SHP77 (cell line): ENCODE results near the gene CXXC5.

Source experiments
- DNase-seq, 2 experiments: peaks; one replicate each; lab custom pipeline; 2025; lab: John Stamatoyannopoulos, UW

The CXXC5 gene

GRCh38 chr5:139680368-139681111 is 32.4 kb downstream of the CXXC5 start:
- DNase-seq, result no peak

- DNase-seq, result no peak
Observed at GRCh38 chr5:139681112-139681458, 32.9 kb downstream of the CXXC5 start.

DNA sequence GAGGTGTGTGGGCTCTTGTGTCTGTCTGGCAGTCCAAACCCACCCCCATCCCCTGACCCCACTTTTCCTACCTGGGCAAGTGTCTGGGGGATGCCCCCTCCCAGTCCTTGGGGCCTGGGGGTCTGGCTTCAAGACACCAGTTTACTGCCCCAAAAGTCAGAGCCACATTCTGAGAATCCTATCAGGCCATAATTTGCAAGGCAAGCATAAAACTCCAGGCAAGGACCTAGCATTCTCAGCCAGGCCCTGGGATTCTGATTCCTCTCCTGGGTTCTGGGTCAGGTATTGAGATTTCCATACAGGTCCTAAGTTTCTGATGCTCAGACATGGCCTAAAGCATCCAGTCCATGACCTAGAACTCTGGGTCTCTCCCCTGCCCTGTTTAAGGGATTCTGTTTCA is 33.3 kb downstream of the CXXC5 start:
- DNase-seq, result no peak

DNA sequence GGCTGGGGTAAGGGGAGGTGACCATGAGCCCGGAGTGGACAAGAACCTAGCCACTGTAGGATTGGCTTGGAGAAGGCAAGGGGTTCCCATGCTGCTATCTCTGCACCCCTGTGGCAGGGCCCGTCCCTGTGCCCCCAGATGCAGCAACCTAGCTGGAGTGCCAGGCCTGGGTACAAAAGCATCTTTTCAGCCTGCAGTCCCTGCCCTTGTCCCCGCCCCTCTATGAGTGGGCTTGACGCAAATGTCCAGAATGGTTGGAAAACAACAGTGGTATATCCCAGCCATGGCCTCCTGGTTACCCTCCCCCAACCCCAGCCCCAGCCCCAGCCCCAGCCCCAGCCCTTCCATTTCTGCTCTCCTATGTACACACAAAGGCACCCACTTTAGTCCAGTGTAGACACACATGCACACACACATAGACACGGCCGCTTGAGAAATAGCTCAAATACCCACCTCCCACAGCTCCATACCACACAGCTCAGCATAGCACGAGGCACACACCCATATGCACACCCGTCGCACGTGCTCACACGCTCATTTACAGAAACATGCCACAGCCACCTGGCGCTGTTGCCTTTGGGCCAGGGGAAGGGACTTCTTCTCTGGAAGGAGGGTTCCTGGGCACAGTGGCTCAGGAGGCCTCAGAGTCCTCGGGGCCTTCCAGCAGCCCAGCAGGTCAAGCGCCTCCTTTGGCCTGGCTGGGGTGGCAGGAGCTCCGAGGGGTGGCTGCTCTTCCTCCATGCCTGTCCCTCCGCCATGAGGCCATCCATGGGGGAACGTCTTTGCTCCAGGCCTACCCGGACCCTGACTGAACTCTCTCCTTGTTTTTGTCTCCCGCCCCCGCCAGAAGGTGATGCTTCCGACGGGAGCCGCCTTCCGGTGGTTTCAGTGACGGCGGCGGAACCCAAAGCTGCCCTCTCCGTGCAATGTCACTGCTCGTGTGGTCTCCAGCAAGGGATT is 34.1 kb downstream of the CXXC5 start:
- no peak for DNase-seq

DNA sequence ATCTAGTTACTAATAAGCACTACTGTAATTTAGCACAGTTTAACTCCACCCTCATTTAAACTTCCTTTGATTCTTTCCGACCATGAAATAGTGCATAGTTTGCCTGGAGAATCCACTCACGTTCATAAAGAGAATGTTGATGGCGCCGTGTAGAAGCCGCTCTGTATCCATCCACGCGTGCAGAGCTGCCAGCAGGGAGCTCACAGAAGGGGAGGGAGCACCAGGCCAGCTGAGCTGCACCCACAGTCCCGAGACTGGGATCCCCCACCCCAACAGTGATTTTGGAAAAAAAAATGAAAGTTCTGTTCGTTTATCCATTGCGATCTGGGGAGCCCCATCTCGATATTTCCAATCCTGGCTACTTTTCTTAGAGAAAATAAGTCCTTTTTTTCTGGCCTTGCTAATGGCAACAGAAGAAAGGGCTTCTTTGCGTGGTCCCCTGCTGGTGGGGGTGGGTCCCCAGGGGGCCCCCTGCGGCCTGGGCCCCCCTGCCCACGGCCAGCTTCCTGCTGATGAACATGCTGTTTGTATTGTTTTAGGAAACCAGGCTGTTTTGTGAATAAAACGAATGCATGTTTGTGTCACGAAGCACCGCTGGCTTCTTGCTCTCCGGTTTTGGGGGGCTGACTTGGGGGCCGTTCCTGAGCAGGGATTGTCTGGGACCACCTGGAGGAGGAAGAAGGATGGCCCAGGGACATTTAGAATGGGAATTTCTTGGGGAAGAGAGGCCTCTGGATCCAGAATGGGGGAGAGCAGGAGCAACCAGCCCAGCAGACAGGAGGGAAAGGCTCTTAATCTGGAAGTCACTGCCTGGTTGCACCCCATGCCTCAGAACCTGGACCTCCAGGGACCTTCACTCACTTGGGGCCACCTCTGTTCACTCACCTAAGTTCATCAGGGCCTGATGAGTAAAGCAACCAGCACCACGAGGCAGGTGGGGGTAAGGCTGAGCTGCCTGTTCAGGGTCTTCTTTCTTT is 35.4 kb downstream of the CXXC5 start:
- no peak for DNase-seq

- DNase-seq, result no peak
Observed at GRCh38 chr5:139684350-139684880, 36.3 kb downstream of the CXXC5 start.

DNA sequence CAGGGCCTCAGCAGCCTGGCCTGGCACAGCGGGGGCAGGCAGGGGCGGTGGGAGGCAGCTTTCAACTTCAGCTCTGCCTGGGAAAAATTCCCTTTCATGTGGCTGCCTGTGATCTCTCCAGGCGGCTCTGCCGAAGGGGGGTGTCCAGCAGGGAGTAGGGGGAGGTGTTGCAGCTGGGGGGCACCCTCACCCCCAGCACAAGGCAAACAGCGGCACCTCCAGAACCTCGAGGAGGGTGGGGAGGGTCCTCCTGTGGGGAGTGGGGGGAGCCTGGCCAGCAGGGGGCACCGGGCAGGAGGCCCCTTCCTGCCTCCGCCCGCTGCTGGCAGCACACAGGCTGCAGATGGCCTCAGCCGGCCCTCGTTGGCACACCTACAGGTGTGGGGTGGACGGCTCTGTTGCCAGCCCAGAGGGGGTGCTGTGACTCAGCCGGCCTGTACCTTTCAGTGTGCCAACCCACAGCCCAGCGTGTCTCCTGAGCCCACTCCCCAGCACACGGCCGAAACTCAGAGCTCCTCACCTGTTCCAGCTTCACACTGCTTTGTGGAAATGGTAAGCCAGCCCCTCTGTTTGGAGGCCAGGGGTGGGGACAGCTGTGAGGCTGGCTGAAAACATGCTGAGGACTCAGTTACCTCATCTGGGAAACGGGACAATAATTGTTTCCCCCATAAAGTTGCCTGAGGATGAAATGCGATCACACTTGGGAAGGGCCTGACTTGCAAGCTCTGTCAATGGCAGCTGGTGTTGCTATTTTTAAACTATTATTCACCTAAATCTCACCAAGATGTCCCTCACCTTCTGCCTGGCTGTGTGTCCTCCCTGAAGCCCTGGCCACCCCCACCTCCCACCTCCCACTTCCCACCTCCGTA is 37.0 kb downstream of the CXXC5 start:
- DNase-seq, result peak in 1 of 2 experiments; percentile 33

GRCh38 chr5:139685886-139686285 is 37.7 kb downstream of the CXXC5 start:
- DNase-seq, result no peak

- no peak for DNase-seq
Observed at GRCh38 chr5:139686356-139686705, 38.2 kb downstream of the CXXC5 start.

DNA sequence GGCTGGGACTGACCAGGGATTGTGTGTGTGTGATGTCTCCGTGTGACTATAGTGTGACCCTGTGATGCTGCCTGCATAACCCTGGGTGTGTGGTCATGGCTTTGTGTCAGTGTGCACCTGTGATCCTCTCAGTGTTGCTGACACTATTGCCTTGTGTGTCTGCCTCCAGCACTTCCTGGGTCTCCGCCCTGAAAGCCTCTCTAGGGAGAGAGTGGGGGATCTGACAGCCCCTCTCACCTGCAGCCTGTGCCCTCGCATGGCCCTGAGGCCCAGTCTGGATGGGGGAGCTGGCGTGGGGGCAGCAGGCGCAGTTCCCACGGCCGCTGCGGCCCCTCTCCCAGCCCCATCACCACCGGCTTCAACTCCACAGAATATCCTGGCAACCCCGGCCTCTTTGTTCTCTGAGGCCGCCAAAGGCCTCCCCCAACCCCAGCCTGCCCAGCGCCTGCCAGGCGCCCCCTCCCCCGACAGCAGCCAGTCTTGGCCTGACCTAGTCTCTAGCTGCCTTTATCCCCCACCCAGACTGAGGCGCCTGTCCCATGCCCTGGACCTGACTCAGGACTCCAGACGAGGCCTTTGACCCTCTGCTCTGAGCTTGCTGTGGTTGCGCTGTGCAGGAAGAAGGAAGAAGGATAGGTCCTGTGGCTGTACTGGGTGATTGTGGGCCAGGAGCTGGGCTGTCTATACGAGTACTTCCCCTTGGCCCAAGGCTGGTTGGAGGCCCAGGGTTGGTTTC is 38.7 kb downstream of the CXXC5 start:
- DNase-seq, result no peak

- DNase-seq, result no peak
Observed at GRCh38 chr5:139687656-139688055, 39.5 kb downstream of the CXXC5 start.

DNA sequence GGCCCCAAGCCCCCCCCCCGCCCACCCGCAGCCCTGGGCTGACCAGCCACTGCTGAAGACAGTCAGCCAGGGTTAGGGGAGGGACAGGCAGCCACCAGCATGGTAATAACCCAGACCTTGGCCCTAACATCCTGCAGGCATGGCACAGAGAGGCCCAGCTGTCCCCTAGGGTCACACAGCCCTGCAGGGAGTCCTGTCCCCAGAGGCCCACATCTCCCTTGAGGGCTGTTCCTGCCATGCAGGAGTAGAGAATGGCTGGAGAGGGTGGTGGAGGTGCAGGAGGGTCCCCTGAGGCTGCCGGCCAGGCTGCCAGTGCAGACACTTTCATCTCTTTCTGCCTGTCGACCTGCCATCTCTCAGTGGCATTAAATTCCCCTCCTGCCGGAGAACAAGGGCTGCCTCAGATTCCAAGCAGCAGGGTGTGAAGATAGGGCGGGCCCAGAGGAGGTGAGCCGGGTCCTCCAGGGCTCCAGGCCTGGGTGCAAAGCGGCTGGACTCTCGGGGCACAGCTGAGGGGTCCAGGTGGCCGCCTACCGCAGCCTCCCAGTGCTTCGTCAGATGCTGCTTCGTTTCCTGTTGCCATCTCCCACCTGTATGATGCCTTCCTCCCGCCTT is 40.0 kb downstream of the CXXC5 start:
- no peak for DNase-seq

DNA sequence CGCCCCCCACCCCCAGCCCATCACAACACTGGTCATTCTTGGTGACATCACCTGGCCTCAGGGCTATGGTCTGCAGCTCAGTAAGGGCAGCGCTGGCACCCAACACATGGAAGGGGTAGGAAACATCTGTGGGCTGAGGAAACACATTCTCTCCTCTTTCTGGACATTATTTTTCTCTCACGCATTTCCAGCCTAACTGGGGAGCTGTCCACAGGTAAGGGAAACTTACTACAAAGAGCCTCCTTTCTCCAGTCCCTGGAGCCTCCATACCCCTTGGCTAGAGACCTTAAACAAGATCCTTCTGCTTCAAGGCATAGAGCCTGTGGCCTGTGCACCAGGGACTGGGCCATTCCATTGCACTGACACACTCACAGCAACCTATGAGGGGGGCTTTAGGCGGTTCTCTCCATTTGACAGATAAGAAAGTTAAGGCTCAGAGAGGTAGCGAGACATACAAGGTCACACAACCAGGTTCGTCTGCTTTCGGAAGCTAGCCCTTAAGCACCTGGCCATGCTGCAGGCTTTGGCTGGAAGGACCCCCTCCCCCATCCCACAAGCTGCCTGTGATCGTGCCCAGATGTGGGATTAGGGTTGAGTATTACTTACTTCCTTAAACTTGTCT is 40.7 kb downstream of the CXXC5 start:
- no peak for DNase-seq

- DNase-seq, result peak in 1 of 2 experiments; percentile 31
Observed at GRCh38 chr5:139689631-139690063, 41.5 kb downstream of the CXXC5 start.

GRCh38 chr5:139690064-139690802 is 42.1 kb downstream of the CXXC5 start:
- DNase-seq, result peak; percentile 22 to 24

DNA sequence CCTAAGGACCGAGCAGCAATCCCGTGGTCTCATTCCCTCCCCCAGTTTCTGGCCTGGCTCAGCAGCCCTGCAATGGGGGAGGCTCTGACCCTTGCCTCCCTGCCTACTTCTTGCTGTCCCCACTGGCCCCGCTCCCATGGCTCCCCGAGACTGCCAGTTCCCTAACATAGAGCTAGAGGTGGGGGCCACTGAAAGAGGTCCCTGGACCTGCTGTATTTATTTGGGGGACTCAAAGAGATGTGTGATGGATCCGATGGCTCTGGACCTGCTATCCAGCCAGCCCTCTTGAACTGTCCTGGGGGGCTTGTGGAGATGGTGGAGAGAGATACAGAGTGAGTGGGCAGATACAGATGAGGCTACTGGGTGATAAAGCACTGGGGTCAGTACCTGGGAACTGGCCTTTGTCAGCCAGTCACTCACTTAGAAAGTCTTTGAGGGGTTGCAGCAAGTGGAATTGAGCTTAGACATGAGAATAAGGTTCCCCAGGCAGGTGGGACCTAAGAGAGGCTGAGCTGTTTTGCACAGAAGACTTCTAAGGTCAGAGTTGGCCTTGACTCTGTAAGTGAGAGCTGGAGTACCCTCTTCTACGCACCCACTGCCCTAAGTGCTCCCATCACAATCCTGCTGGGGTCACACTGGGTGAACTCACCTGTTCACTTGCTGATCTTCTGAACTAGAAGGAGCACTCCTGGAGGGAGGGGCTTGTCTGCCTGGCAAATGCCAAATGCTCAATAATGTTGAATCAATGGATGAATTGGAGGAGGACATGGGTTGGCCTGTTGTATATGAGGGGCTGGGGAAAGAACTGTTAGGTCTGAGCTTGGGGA is 42.9 kb downstream of the CXXC5 start:
- no peak for DNase-seq

- DNase-seq, result no peak
Observed at GRCh38 chr5:139692148-139692547, 44.0 kb downstream of the CXXC5 start.
